Left lung (tissue), 10 donors: Measurements from ENCODE around the gene LRRC42. TPM values are rescaled to one million over a fixed set of nuclear protein-coding genes. Genes with fewer than 3 reads are reported as not detected.
"Not testable (repeated sequence)": the region's sequence is repeated elsewhere in the genome, so short reads cannot be mapped to it uniquely, and the experiment has no call there.

Experiments
- ATAC-seq: fragments of 200-7000 bp; cut with Tn5 transposase; one replicate; pipeline ENCODE4 v1.9.1; 2020; ENCODE audit warnings: moderate library complexity
- DNase-seq, 4 donors: peaks; one replicate each; pipeline ENCODE4 v3.0.0-alpha.2; 2013 to 2020
- H3K27ac ChIP-seq, 2 donors: fragments of 200-600 bp; sonication (generic) in 1 of 2; one replicate each; pipeline versions ENCODE4 v1.5.0 to v1.8.0; 2020 to 2021
- H3K27me3 ChIP-seq, 2 donors: fragments of 200-600 bp; sonication (generic) in 1 of 2; one replicate each; pipeline versions ENCODE4 v1.5.0 to v1.8.0; 2020 to 2021
- H3K36me3 ChIP-seq, 2 donors: fragments of 200-600 bp; sonication (generic) in 1 of 2; one replicate each; pipeline versions ENCODE4 v1.5.0 to v1.8.0; 2020 to 2021
- H3K4me1 ChIP-seq, 2 donors: fragments of 200-600 bp; one replicate each; pipeline ENCODE4 v1.8.0; 2021
- H3K4me3 ChIP-seq, 2 donors: fragments of 200-600 bp; sonication (generic) in 1 of 2; one replicate each; pipeline versions ENCODE4 v1.5.0 to v1.8.0; 2020 to 2021; ENCODE audit warnings: mild to moderate bottlenecking in 1 of 2
- H3K9me3 ChIP-seq, 2 donors: fragments of 200-600 bp; sonication (generic) in 1 of 2; one replicate each; pipeline versions ENCODE4 v1.5.0 to v1.8.0; 2020 to 2021
- intact Hi-C, 2 donors: fragments of 100-400 bp; cut with DNase I; formaldehyde crosslinking; loops; one replicate each; pipeline versions ENCODE4 v1.11.2 to v1.14.2; 2022
- polyA plus RNA-seq, 6 donors: library from polyadenylated mRNA; unstranded; fragments of 120-200 nt; gene quantifications; one replicate each; pipeline ENCODE4 v1.2.1, GENCODE V29; 2013; ENCODE audit not compliant: insufficient read length in 6 of 6
- total RNA-seq, 2 donors: library from RNA; stranded (reverse); fragmentation: NEBNext Ultra II Directional; extraction: Animal tissue kit (Norgen Biotek cat#: 25700); gene quantifications; one replicate each; pipeline ENCODE4 v1.2.1, GENCODE V29; 2021
- TF ChIP-seq, protein P1 (sequence below), 2 donors: fragments of 200-600 bp; sonication (generic) in 1 of 2; IDR thresholded peaks; one replicate each; pipeline versions ENCODE4 v1.5.0 to v1.8.0; 2021; ENCODE audit warnings: antibody characterized with exemption in 2 of 2
- donor health status: DM: no; HTN: yes; CAD: no.
- donor health status: DM: no; HTN: no; CAD: no.

Gene LRRC42
- total and polyA plus RNA-seq, 8 donors, result 18.0 to 43.2 (median 35.2) TPM

DNA sequence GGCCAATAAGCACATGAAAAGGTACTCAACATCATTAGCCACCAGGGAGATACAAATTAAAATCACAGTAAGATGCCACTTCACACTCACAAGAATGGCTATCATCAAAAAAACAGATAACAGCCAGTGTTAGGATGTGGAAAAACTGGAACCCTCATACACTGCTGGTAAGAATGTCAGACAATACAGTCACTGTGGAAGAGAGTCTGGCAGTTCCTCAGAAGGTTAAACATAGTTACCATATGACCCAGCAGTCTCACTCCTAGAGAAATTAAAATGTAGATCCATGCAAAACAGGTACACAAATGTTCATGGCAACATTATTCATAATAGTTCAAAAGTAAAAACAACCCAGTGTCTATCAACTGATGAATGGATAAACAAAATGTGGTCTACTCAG, 38.6 kb downstream of the LRRC42 start:
- TF ChIP-seq, protein P1, sequence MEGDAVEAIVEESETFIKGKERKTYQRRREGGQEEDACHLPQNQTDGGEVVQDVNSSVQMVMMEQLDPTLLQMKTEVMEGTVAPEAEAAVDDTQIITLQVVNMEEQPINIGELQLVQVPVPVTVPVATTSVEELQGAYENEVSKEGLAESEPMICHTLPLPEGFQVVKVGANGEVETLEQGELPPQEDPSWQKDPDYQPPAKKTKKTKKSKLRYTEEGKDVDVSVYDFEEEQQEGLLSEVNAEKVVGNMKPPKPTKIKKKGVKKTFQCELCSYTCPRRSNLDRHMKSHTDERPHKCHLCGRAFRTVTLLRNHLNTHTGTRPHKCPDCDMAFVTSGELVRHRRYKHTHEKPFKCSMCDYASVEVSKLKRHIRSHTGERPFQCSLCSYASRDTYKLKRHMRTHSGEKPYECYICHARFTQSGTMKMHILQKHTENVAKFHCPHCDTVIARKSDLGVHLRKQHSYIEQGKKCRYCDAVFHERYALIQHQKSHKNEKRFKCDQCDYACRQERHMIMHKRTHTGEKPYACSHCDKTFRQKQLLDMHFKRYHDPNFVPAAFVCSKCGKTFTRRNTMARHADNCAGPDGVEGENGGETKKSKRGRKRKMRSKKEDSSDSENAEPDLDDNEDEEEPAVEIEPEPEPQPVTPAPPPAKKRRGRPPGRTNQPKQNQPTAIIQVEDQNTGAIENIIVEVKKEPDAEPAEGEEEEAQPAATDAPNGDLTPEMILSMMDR (IDR thresholded peaks at IDR 0.05), result no peak
- Histone ChIP-seq H3K27me3 (no peaks in the 10 kb centered on the region), H3K4me1 (peaks cover 0 to 13% of the 10 kb centered on the region in 2 donors), H3K36me3 (no peaks in the 10 kb centered on the region), H3K9me3 (no peaks in the 10 kb centered on the region), H3K4me3 (no peak overlapping the region), H3K27ac (no peak overlapping the region)
- DNase-seq, result no peak
- intact Hi-C loops, result no loop called here
- ATAC-seq, result no peak

DNA sequence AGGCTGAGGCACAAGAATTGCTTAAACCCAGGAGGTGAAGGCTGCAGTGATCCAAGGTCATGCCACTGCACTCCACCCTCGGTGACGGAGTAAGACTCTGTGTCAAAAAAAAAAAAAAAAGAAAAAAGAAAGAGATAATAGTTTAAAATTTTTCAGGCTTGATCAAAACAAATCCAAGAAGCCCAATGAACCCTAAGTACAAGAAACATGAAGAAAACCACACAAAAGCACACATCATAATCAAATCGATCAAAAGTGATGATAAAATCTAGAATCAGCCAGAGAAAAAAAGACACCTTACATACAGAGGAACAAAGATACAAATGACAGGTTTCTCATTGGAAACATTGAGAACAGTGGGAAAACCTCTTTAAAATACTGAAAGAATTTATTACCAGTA, 40.3 kb downstream of the LRRC42 start:
- H3K27me3 ChIP-seq, result no peaks in the 10 kb centered on the region
- no peak for DNase-seq
- peaks cover 0 to 13% of the 10 kb centered on the region in 2 donors for H3K4me1 ChIP-seq
- no peak for ATAC-seq
- H3K9me3 ChIP-seq, result no peaks in the 10 kb centered on the region
- no peaks in the 10 kb centered on the region for H3K36me3 ChIP-seq
- TF ChIP-seq, protein P1 (IDR thresholded peaks at IDR 0.05), result no peak
- H3K27ac ChIP-seq, result no peak overlapping the region
- intact Hi-C loops, result no loop called here
- H3K4me3 ChIP-seq, result no peak overlapping the region

DNA sequence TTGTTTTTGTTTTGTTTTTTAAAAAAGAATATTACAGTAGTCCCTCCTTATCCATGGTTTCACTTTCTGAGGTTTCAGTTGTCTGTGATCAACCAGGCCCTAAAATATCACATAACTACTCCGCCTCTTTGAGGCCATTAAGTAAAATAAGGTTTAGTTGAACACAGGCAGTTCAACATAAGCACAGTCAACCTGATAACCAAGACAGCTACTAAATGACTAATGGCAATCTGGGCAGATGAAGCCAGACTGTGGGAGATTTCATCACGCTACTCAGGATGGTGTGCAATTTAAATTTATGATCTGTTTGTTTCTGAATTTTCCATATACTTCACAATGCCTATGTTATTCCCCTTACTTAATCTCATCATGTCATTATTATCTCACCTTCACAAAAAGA, 41.7 kb downstream of the LRRC42 start:
- H3K9me3 ChIP-seq, result peaks cover 0 to 7% of the 10 kb centered on the region in 2 donors
- H3K4me3 ChIP-seq, result no peak overlapping the region
- H3K27ac ChIP-seq, result no peak overlapping the region
- TF ChIP-seq, protein P1 (IDR thresholded peaks at IDR 0.05), result no peak
- DNase-seq, result no peak
- intact Hi-C loops, result no loop called here
- no peaks in the 10 kb centered on the region for H3K36me3 ChIP-seq
- ATAC-seq, result no peak
- H3K4me1 ChIP-seq, result no peaks in the 10 kb centered on the region
- H3K27me3 ChIP-seq, result no peaks in the 10 kb centered on the region

DNA sequence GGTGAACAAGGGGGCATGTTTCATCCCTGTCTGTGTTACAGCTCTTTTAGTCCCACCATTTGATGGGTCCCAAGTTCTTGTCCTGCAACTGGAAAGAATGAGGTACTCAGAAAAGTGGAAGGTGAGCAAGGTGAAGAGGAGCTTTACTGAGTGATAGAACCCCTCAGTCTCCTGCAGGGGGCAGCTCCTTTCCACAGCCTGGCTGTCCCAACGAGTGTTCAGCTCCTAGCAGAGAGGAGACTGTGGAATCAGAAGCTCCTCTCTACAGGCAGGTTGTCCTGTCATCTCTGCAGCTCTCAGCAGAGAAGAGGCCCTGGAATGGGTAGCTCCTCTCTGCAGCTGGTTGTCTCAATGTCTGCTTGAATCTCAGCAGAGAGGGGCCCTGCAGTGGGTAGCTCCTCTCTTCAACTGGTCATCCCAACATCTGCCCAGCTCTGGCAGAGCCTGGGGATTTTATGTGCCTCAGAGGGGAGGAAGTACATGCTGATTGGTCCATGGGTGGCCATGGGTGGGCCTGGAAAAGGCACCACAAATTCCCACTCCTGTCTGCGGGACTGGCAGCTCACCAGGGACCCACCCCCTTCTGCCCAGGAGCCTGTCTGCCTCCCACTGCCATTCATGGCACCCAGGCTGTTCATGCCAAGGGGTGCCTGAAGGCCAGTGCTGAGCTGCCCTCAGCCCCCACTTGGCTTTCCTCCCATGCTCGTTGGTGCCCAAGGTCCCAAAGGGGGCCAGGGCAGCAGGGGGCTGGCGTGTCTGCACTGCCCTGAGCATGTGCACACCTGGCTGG, 46.1 kb downstream of the LRRC42 start:
- intact Hi-C loops, result no loop called here
- DNase-seq, result no peak
- peak; percentile 32 for ATAC-seq
- H3K27me3 ChIP-seq, result no peaks in the 10 kb centered on the region
- TF ChIP-seq, protein P1 (IDR thresholded peaks at IDR 0.05), result no peak
- H3K4me3 ChIP-seq, result no peak overlapping the region
- no peak overlapping the region for H3K27ac ChIP-seq
- H3K36me3 ChIP-seq, result no peaks in the 10 kb centered on the region
- no peaks in the 10 kb centered on the region for H3K4me1 ChIP-seq
- H3K9me3 ChIP-seq, result peaks cover 0 to 7% of the 10 kb centered on the region in 2 donors

DNA sequence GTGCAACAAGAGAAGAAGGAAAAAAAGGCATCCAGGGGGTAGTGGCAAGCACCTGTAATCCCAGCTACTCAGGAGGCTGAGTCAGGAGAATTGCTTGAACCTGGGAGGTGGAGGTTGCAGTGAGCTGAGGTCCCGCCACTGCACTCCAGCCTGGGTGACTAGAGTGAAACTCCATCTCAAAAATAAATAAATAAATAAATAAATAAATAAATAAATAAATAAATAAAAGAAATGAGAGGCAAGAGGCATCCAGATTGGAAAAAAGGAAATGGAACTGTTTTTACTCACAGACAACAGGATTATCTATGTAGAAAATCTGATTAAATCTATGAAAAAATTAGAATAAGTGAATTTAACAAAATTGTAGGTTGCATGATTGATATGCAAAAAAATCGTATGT, 48.4 kb downstream of the LRRC42 start:
- intact Hi-C loops, H3K36me3 ChIP-seq, DNase-seq, H3K27ac ChIP-seq, H3K4me3 ChIP-seq, H3K9me3 ChIP-seq, H3K4me1 ChIP-seq, ATAC-seq, H3K27me3 ChIP-seq: not testable (repeated sequence)

DNA sequence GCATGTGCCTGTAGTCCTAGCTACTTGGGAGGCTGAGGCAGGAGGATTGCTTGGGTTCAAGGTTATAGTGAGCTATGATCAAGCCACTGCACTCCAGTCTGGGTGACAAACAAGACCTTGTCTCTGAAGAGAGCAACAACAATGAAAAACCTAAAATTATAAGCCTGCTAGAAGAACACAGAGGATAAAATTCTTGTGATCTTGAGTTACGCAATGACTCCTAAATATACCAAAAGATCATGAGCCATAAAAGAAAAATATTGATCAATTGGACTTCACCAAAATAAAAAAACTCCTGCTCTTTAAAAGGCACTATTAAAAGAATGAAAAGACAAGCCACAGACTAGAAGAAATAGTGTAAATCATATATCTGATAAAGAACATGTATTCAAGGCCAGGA, 49.5 kb downstream of the LRRC42 start:
- Histone ChIP-seq H3K4me1 (no peaks in the 10 kb centered on the region), H3K9me3 (peaks cover 0 to 7% of the 10 kb centered on the region in 2 donors), H3K4me3 (no peak overlapping the region), H3K27ac (no peak overlapping the region), H3K27me3 (no peaks in the 10 kb centered on the region), H3K36me3 (no peaks in the 10 kb centered on the region)
- intact Hi-C loops, result no loop called here
- TF ChIP-seq, protein P1 (IDR thresholded peaks at IDR 0.05), result no peak
- ATAC-seq (no peak), DNase-seq (no peak)
